H9 (cell line): ENCODE data around the gene ARHGAP8. TPM values are rescaled to one million over a fixed set of nuclear protein-coding genes. Genes with fewer than 3 reads are reported as not detected.

Experiments used
- DNase-seq: peaks from one replicate; pipeline ENCODE4 v3.0.0-alpha.2; 2017
- H2AFZ ChIP-seq: one replicate; pipeline ENCODE4 v1.6.1; 2013; ENCODE audit warnings: mild to moderate bottlenecking, low read length, control low read depth, moderate library complexity
- H2AK5ac ChIP-seq: 2 replicates; pipeline ENCODE4 v1.6.1; 2013; ENCODE audit warnings: low read length, control low read depth, mixed read lengths; ENCODE audit not compliant: insufficient read length
- H2BK120ac ChIP-seq: one replicate; pipeline ENCODE4 v1.6.1; 2013; ENCODE audit warnings: low read depth, mild to moderate bottlenecking, low read length, control low read depth, inconsistent platforms; ENCODE audit not compliant: poor library complexity, severe bottlenecking
- H2BK12ac ChIP-seq: 2 replicates; pipeline ENCODE4 v1.6.1; 2013; ENCODE audit warnings: low read length, control low read depth, mixed read lengths, low read depth; ENCODE audit not compliant: insufficient read length
- H2BK15ac ChIP-seq: 2 replicates; pipeline ENCODE4 v1.6.1; 2013; ENCODE audit warnings: low read depth, low read length, control low read depth
- H2BK20ac ChIP-seq: one replicate; pipeline ENCODE4 v1.6.1; 2013; ENCODE audit warnings: low read depth, mild to moderate bottlenecking, low read length, control low read depth, inconsistent platforms; ENCODE audit not compliant: poor library complexity, severe bottlenecking
- H2BK5ac ChIP-seq: 2 replicates; pipeline ENCODE4 v1.6.1; 2013; ENCODE audit warnings: low read length, control low read depth, mixed read lengths; ENCODE audit not compliant: insufficient read length
- H3K14ac ChIP-seq: 2 replicates; pipeline ENCODE4 v1.6.1; 2013; ENCODE audit warnings: low read length, control low read depth; ENCODE audit not compliant: insufficient read depth
- H3K18ac ChIP-seq: 2 replicates; pipeline ENCODE4 v1.6.1; 2013; ENCODE audit warnings: low read depth, mild to moderate bottlenecking, mixed read lengths, low read length, control low read depth; ENCODE audit not compliant: insufficient read length
- H3K23ac ChIP-seq: 2 replicates; pipeline ENCODE4 v1.6.1; 2013; ENCODE audit warnings: low read length, control low read depth, mixed read lengths, low read depth; ENCODE audit not compliant: insufficient read length
- H3K23me2 ChIP-seq: 2 replicates; pipeline ENCODE4 v1.6.1; 2013; ENCODE audit warnings: low read depth, mild to moderate bottlenecking, mixed read lengths, low read length, control low read depth; ENCODE audit not compliant: insufficient read length, poor library complexity, severe bottlenecking
- H3K27ac ChIP-seq: 2 replicates; pipeline ENCODE4 v1.5.1; 2013; ENCODE audit warnings: low read length, control low read depth, mixed read lengths, low read depth; ENCODE audit not compliant: insufficient read length
- H3K27me3 ChIP-seq: 2 replicates; pipeline ENCODE4 v1.6.1; 2013; ENCODE audit warnings: low read length, control low read depth, inconsistent platforms; ENCODE audit not compliant: insufficient read depth
- H3K4ac ChIP-seq: 2 replicates; pipeline ENCODE4 v1.6.1; 2013; ENCODE audit warnings: low read depth, mild to moderate bottlenecking, control low read depth, inconsistent platforms, low read length, moderate library complexity
- H3K4me1 ChIP-seq: 2 replicates; pipeline ENCODE4 v1.6.1; 2013; ENCODE audit warnings: low read length, control low read depth, inconsistent platforms; ENCODE audit not compliant: insufficient read depth
- H3K4me2 ChIP-seq: 2 replicates; pipeline ENCODE4 v1.6.1; 2013; ENCODE audit warnings: low read length, control low read depth, mixed read lengths; ENCODE audit not compliant: insufficient read length, insufficient read depth
- H3K56ac ChIP-seq: 2 replicates; pipeline ENCODE4 v1.6.1; 2013; ENCODE audit warnings: low read depth, mild to moderate bottlenecking, mixed read lengths, low read length, control low read depth; ENCODE audit not compliant: insufficient read length
- H3K79me1 ChIP-seq: 2 replicates; pipeline ENCODE4 v1.6.1; 2013; ENCODE audit warnings: low read depth, mild to moderate bottlenecking, moderate library complexity, low read length, control low read depth, inconsistent platforms; ENCODE audit not compliant: insufficient read depth, poor library complexity, severe bottlenecking
- H3K79me2 ChIP-seq: 2 replicates; pipeline ENCODE4 v1.6.1; 2013; ENCODE audit warnings: low read length, control low read depth, inconsistent platforms; ENCODE audit not compliant: insufficient read depth
- H3K9ac ChIP-seq: 2 replicates; pipeline ENCODE4 v1.6.1; 2013; ENCODE audit warnings: low read length, control low read depth, mixed read lengths; ENCODE audit not compliant: insufficient read length; ENCODE audit errors: extremely low read depth
- H3K9me3 ChIP-seq: one replicate; pipeline ENCODE4 v1.6.1; 2013; ENCODE audit warnings: low read depth, low read length, inconsistent platforms; ENCODE audit not compliant: control insufficient read depth
- H3T11ph ChIP-seq: one replicate; pipeline ENCODE4 v1.6.1; 2013; ENCODE audit warnings: mild to moderate bottlenecking, low read length, control low read depth, inconsistent platforms
- H4K20me1 ChIP-seq: one replicate; pipeline ENCODE4 v1.6.1; 2013; ENCODE audit not compliant: control insufficient read depth, insufficient read length, insufficient read depth
- H4K5ac ChIP-seq: 2 replicates; pipeline ENCODE4 v1.6.1; 2013; ENCODE audit warnings: low read depth, mild to moderate bottlenecking, mixed read lengths, low read length, control low read depth; ENCODE audit not compliant: insufficient read length
- H4K8ac ChIP-seq: replicated peaks from 2 replicates; pipeline ENCODE4 v1.6.1; 2013; ENCODE audit warnings: low read length, control low read depth, mixed read lengths, low read depth; ENCODE audit not compliant: insufficient read length
- H4K91ac ChIP-seq: 2 replicates; pipeline ENCODE4 v1.6.1; 2013; ENCODE audit warnings: low read depth, mild to moderate bottlenecking, moderate library complexity, mixed read lengths, low read length, control low read depth; ENCODE audit not compliant: insufficient read length
- H3K27ac Mint-ChIP-seq, 3 experiments: 2 replicates in 2 of 3; 3 replicates in 1 of 3; pipeline ENCODE4 v1.8.0; 2020 to 2021; ENCODE audit warnings: mixed read lengths in 3 of 3, mild to moderate bottlenecking in 1 of 3, moderate library complexity in 1 of 3
- H3K27me3 Mint-ChIP-seq: 2 replicates; pipeline ENCODE4 v1.8.0; 2021; ENCODE audit warnings: low read depth, mild to moderate bottlenecking, moderate library complexity, mixed read lengths
- H3K36me3 Mint-ChIP-seq, 3 experiments: 2 replicates in 2 of 3; 3 replicates in 1 of 3; pipeline ENCODE4 v1.8.0; 2020 to 2021; ENCODE audit warnings: low read depth in 3 of 3, mixed read lengths in 3 of 3; ENCODE audit not compliant: insufficient read depth in 1 of 3
- H3K4me1 Mint-ChIP-seq, 2 experiments: 2 replicates each; pipeline ENCODE4 v1.8.0; 2020; ENCODE audit warnings: mixed read lengths in 2 of 2
- H3K4me3 Mint-ChIP-seq, 2 experiments: 2 replicates in 1 of 2; 3 replicates in 1 of 2; pipeline ENCODE4 v1.8.0; 2020 to 2021; ENCODE audit warnings: mild to moderate bottlenecking in 2 of 2, mixed read lengths in 2 of 2, moderate library complexity in 1 of 2
- H3K9me3 Mint-ChIP-seq, 2 experiments: 2 replicates in 1 of 2; 3 replicates in 1 of 2; pipeline ENCODE4 v1.8.0; 2020; ENCODE audit warnings: mild to moderate bottlenecking in 2 of 2, mixed read lengths in 2 of 2, moderate library complexity in 1 of 2
- WGBS: extraction: QIAGEN DNeasy Blood & Tissue Kit; methylation state at CpG from one replicate; pipeline ENCODE4 v1.1.7; 2013; ENCODE audit warnings: missing lambda C conversion rate, low lambda C conversion rate, mixed read lengths; ENCODE audit not compliant: insufficient read length; ENCODE audit errors: extremely low coverage; 5-methylcytosine and 5-hydroxymethylcytosine counted together
- total RNA-seq: library from RNA; stranded (reverse); gene quantifications from 2 replicates; pipeline ENCODE4 v1.2.1, GENCODE V29; 2021
- TF ChIP-seq, protein P1 (sequence below): fragments of 200-600 bp; sonication (generic); conservative IDR thresholded peaks from 3 replicates; pipeline ENCODE4 v1.8.0; 2021; ENCODE audit warnings: antibody characterized with exemption, mild to moderate bottlenecking

ARHGAP8 gene
- total RNA-seq, 1 experiment from 2014 or later = 35.4 TPM

DNA sequence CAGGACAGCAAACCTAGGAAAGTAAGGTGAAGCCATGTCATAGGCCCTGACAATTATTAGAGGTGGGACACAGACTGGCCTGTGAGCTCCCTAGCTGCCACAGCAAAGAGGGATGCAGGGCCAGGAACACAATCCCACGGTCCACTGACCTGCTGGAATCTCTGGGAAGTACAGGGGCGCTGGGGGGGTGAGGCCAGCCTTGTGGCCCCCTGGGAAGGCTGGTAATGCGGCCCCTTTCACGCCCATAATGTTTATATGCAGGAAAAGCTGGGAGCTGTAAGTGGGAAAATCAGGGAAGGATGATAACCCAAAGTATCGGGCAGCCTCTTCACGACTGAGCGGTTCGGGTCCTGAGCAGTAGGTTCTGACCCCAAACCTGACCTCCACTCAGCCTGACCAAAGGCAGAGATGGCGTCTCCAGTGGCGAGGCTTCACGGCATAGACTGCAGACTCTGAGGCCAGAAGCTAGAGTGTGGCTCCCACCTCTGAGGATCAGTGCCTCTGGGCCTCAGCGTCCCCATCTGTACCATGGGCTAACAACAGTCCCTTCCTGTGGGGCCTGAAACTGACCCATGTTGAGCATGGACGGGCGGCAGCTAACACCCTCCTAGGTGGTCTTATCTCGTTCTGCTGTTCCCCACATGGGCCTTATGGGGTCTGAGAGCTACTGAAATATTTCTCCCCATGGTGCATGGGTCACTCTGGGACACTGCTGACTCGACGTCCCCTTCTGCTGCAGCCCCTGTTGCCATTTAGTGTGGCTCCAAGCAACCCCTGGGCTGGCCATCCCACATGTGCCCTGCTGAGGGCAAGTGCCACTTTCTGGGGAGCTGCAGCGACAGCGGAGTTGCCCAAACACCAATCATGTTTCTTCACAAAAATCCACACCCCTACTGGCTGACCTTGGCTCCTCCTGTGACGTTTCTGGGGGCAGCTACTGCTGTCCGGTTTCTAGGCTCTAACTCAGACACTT is 155.7 kb downstream of the ARHGAP8 start:
- Mint-ChIP-seq H3K4me3 (no peak overlapping the region), H3K9me3 (peaks cover 27 to 29% of the 10 kb centered on the region in 2 experiments), H3K4me1 (peaks cover 0 to under 1% of the 10 kb centered on the region in 2 experiments; a peak in 1 of 4 replicates), H3K27me3 (no peaks in the 10 kb centered on the region), H3K36me3 (peaks cover 70 to 85% (median 77%) of the 10 kb centered on the region in 3 experiments), H3K27ac (no peak overlapping the region)
- Histone ChIP-seq H2BK12ac (no peak overlapping the region), H3K56ac (no peak overlapping the region), H2BK15ac (no peak overlapping the region), H3K4me1 (no peaks in the 10 kb centered on the region), H2AK5ac (no peak overlapping the region), H3K79me1 (no peaks in the 10 kb centered on the region), H3K9ac (no peak overlapping the region), H3K27me3 (no peaks in the 10 kb centered on the region), H3K18ac (no peak overlapping the region), H2AFZ (no peak overlapping the region), H3K23me2 (no peaks in the 10 kb centered on the region), H4K5ac (no peak overlapping the region), H4K8ac (no peak overlapping the region), H3T11ph (no peak overlapping the region), H2BK5ac (no peak overlapping the region), H2BK20ac (no peak overlapping the region), H3K4me2 (no peak overlapping the region), H3K9me3 (peaks cover 20% of the 10 kb centered on the region), H2BK120ac (no peak overlapping the region), H3K27ac (no peak overlapping the region), H3K4ac (no peak overlapping the region), H3K14ac (no peak overlapping the region), H4K91ac (no peak overlapping the region), H3K79me2 (no peaks in the 10 kb centered on the region), H4K20me1 (no peaks in the 10 kb centered on the region), H3K23ac (no peak overlapping the region)
- TF ChIP-seq, protein P1, sequence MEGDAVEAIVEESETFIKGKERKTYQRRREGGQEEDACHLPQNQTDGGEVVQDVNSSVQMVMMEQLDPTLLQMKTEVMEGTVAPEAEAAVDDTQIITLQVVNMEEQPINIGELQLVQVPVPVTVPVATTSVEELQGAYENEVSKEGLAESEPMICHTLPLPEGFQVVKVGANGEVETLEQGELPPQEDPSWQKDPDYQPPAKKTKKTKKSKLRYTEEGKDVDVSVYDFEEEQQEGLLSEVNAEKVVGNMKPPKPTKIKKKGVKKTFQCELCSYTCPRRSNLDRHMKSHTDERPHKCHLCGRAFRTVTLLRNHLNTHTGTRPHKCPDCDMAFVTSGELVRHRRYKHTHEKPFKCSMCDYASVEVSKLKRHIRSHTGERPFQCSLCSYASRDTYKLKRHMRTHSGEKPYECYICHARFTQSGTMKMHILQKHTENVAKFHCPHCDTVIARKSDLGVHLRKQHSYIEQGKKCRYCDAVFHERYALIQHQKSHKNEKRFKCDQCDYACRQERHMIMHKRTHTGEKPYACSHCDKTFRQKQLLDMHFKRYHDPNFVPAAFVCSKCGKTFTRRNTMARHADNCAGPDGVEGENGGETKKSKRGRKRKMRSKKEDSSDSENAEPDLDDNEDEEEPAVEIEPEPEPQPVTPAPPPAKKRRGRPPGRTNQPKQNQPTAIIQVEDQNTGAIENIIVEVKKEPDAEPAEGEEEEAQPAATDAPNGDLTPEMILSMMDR = no peak
- no CpG with 5 or more reads among the region's 21 CpGs for WGBS
- no peak for DNase-seq
